Measurements from ENCODE around the gene EXOC7.

DNA sequence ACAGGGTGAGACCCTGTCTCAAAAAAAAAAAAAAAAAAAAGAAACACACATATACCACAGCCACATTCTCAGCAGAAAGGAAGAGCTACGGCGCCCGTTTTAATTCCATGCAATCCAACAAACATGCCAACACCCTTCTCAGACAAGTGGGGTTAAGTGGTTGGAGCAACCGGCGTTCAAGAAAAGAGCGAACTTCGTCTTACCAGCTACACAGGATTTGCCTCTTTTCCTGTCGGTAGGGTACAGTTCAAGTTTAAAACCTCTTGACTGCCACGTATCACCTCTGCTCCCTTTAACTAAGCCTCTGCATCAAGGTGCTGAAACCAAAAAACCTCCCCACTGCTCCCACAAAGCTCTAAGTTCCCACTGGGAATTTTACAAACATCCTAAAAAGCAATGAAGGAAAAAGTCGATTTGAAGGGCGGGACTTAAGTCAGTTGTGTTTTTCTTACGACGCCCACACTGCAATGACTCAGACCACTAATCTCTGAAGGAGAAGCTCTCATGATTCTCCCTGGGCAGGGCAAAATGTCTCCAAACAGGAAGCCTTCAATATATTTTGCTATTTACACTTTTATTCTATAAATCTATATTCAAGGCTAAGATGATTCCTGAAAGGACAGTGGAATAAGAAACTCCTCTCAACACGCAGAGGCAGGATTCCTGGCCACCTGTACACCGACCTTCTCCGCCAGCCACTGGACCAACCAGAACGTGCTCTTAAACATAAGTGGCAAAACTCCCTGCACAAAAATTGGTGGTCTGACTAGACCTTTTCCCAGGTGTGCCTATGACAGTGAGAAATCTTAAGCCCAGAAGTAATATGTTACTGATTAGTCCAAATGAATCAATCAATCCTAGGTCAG, 50.1 kb downstream of the EXOC7 start:
- no peak for TF ChIP-seq POLR2A (IDR thresholded peaks at IDR 0.05)
- TF ChIP-seq CTCF (IDR thresholded peaks at IDR 0.05), result no peak

Measured in tibial nerve (tissue), 3 donors.